Measurements from ENCODE around the gene ARHGEF11.

The ARHGEF11 gene

GRCh38 chr1:157043685-157044084 is 1.9 kb downstream of the ARHGEF11 start:
- no peak for DNase-seq
- no peak overlapping the region for H3K27ac ChIP-seq
- H3K27me3 ChIP-seq (replicated peaks), result no peaks in the 10 kb centered on the region
- in situ Hi-C loops (cut with HindIII; ENCODE audit: low pct_ligation_motif_present, low sequenced_read_pairs), result no loop called here
- H3K4me3 ChIP-seq (ENCODE audit: low read depth, low read length), result peak overlapping the region; percentile 74
- TF ChIP-seq CTCF (IDR thresholded peaks at IDR 0.05; ENCODE audit: low read depth, low read length, missing control alignments), result no peak
- H3K36me3 ChIP-seq (replicated peaks), result no peaks in the 10 kb centered on the region

- no peaks in the 10 kb centered on the region for H3K36me3 ChIP-seq (replicated peaks)
- no peak overlapping the region for H3K27ac ChIP-seq
- no peak overlapping the region for H3K4me3 ChIP-seq (ENCODE audit: low read depth, low read length)
- in situ Hi-C loops (cut with HindIII; ENCODE audit: low pct_ligation_motif_present, low sequenced_read_pairs), result no loop called here
- no peak for TF ChIP-seq CTCF (IDR thresholded peaks at IDR 0.05; ENCODE audit: low read depth, low read length, missing control alignments)
- no peaks in the 10 kb centered on the region for H3K27me3 ChIP-seq (replicated peaks)
- DNase-seq, result no peak
Observed at GRCh38 chr1:157042846-157043245, 2.7 kb downstream of the ARHGEF11 start.

- Histone ChIP-seq H3K4me3 (ENCODE audit: low read depth, low read length) (no peak overlapping the region), H3K27me3 (replicated peaks) (no peaks in the 10 kb centered on the region), H3K27ac (peak overlapping the region; percentile 45), H3K36me3 (replicated peaks) (no peaks in the 10 kb centered on the region)
- peak; percentile 63 for DNase-seq
- in situ Hi-C loops (cut with HindIII; ENCODE audit: low pct_ligation_motif_present, low sequenced_read_pairs), result no loop called here
- TF ChIP-seq CTCF (IDR thresholded peaks at IDR 0.05; ENCODE audit: low read depth, low read length, missing control alignments), result no peak
Observed at GRCh38 chr1:157040802-157041201, 4.7 kb downstream of the ARHGEF11 start.

- in situ Hi-C loops (cut with HindIII; ENCODE audit: low pct_ligation_motif_present, low sequenced_read_pairs), result no loop called here
- no peak overlapping the region for H3K4me3 ChIP-seq (ENCODE audit: low read depth, low read length)
- no peak for DNase-seq
Observed at GRCh38 chr1:157035121-157035520, 10.4 kb downstream of the ARHGEF11 start.

GRCh38 chr1:157034137-157034800 is 11.3 kb downstream of the ARHGEF11 start:
- peak; percentile 9 for DNase-seq
- H3K36me3 ChIP-seq (replicated peaks), result no peaks in the 10 kb centered on the region
- H3K27me3 ChIP-seq (replicated peaks), result no peaks in the 10 kb centered on the region
- in situ Hi-C loops (cut with HindIII; ENCODE audit: low pct_ligation_motif_present, low sequenced_read_pairs), result no loop called here
- no peak for TF ChIP-seq CTCF (IDR thresholded peaks at IDR 0.05; ENCODE audit: low read depth, low read length, missing control alignments)
- H3K27ac ChIP-seq, result no peak overlapping the region
- no peak overlapping the region for H3K4me3 ChIP-seq (ENCODE audit: low read depth, low read length)

More at GRCh38 chr1:157035121-157035520, 10.4 kb downstream of the ARHGEF11 start:
- H3K27ac ChIP-seq, result no peak overlapping the region
- TF ChIP-seq CTCF (IDR thresholded peaks at IDR 0.05; ENCODE audit: low read depth, low read length, missing control alignments), result no peak
- H3K27me3 ChIP-seq (replicated peaks), result no peaks in the 10 kb centered on the region
- H3K36me3 ChIP-seq (replicated peaks), result no peaks in the 10 kb centered on the region

- in situ Hi-C loops (cut with HindIII; ENCODE audit: low pct_ligation_motif_present, low sequenced_read_pairs), result no loop called here
Observed at GRCh38 chr1:157033357-157033876, 12.1 kb downstream of the ARHGEF11 start.

More at GRCh38 chr1:157033357-157033876, 12.1 kb downstream of the ARHGEF11 start:
- DNase-seq, result no peak
- no peak overlapping the region for H3K27ac ChIP-seq
- no peaks in the 10 kb centered on the region for H3K36me3 ChIP-seq (replicated peaks)
- H3K27me3 ChIP-seq (replicated peaks), result no peaks in the 10 kb centered on the region
- no peak for TF ChIP-seq CTCF (IDR thresholded peaks at IDR 0.05; ENCODE audit: low read depth, low read length, missing control alignments)
- no peak overlapping the region for H3K4me3 ChIP-seq (ENCODE audit: low read depth, low read length)

Data from brain microvascular endothelial cell (primary cell).